Activated CD8-positive, alpha-beta T cell treated with anti-CD3 and anti-CD28 coated beads for 36 hours (primary cell): Measurements from ENCODE around the gene KRTAP12-4. TPM values are rescaled to one million over a fixed set of nuclear protein-coding genes. Genes with fewer than 3 reads are reported as not detected.

ENCODE experiments used
- ATAC-seq: fragments of 200-7000 bp; cut with Tn5 transposase; one replicate; pipeline ENCODE4 v1.10.0; 2021; ENCODE audit warnings: mild to moderate bottlenecking, moderate library complexity
- CTCF ChIA-PET: fragments of 350-600 bp; sonication (Branson Sonifier 250); formaldehyde crosslinking; loops from one replicate; lab custom pipeline; 2021; ENCODE audit warnings: antibody characterized with exemption; lab: Charles Lee
- POLR2A ChIA-PET: fragments of 350-600 bp; sonication (Branson Sonifier 250); formaldehyde crosslinking; loops from one replicate; lab custom pipeline; 2021; ENCODE audit warnings: antibody characterized with exemption; lab: Charles Lee
- DNase-seq: peaks from one replicate; pipeline ENCODE4 v3.0.0-alpha.2; 2020
- H3K27ac Mint-ChIP-seq: one replicate; pipeline ENCODE4 v1.8.0; 2021; ENCODE audit warnings: mild to moderate bottlenecking, mixed read lengths
- H3K27me3 Mint-ChIP-seq: one replicate; pipeline ENCODE4 v1.8.0; 2021; ENCODE audit warnings: mixed read lengths
- H3K36me3 Mint-ChIP-seq: one replicate; pipeline ENCODE4 v1.8.0; 2021; ENCODE audit warnings: low read depth, mixed read lengths
- H3K4me1 Mint-ChIP-seq: one replicate; pipeline ENCODE4 v1.8.0; 2021; ENCODE audit warnings: low read depth, mixed read lengths
- H3K4me3 Mint-ChIP-seq: one replicate; pipeline ENCODE4 v1.8.0; 2021; ENCODE audit warnings: mild to moderate bottlenecking, moderate library complexity, mixed read lengths
- H3K9me3 Mint-ChIP-seq: one replicate; pipeline ENCODE4 v1.8.0; 2021; ENCODE audit warnings: mixed read lengths
- CTCF ChIP-seq: fragments of 200-600 bp; IDR thresholded peaks from one replicate; pipeline ENCODE4 v1.8.0; 2022; ENCODE audit warnings: antibody characterized with exemption, mild to moderate bottlenecking
- intact Hi-C: fragments of 100-400 bp; cut with micrococcal nuclease; formaldehyde crosslinking; loops from one replicate; pipeline ENCODE4 v1.10.0; 2022
- total RNA-seq, 2 experiments: library from RNA; stranded (reverse); gene quantifications; one replicate each; pipeline ENCODE4 v1.2.3, GENCODE V29; 2021

The KRTAP12-4 gene
- total RNA-seq, 2 experiments from 2014 or later = not detected

GRCh38 chr21:44653656-44654575, 543 bp downstream of the KRTAP12-4 start:
- ChIA-PET CTCF (interaction anchor here (0.8 kb wide), 1 partner anchor 159 kb away, joined by 3 read pairs; no protein-coding TSS in a partner anchor), POLR2A (no interaction called here)
- Mint-ChIP-seq H3K36me3 (peaks cover 28% of the 10 kb centered on the region), H3K4me1 (peaks cover 49% of the 10 kb centered on the region), H3K9me3 (peaks cover 37% of the 10 kb centered on the region), H3K27me3 (no peaks in the 10 kb centered on the region), H3K27ac (peak overlapping the region; percentile 58), H3K4me3 (no peak overlapping the region)
- DNase-seq (peak; percentile 54), ATAC-seq (no peak)
- no peak for TF ChIP-seq CTCF
- intact Hi-C loops = no loop called here

GRCh38 chr21:44653123-44653522, 1.3 kb downstream of the KRTAP12-4 start:
- ATAC-seq (no peak), DNase-seq (no peak)
- intact Hi-C loops = no loop called here
- Mint-ChIP-seq H3K36me3 (peaks cover 25% of the 10 kb centered on the region), H3K27me3 (no peaks in the 10 kb centered on the region), H3K27ac (no peak overlapping the region), H3K4me1 (peaks cover 41% of the 10 kb centered on the region), H3K4me3 (no peak overlapping the region), H3K9me3 (peaks cover 37% of the 10 kb centered on the region)
- POLR2A ChIA-PET = no interaction called here
- no peak for TF ChIP-seq CTCF
- CTCF ChIA-PET = no interaction called here

- no peak for DNase-seq
- Mint-ChIP-seq H3K4me1 (peaks cover 28% of the 10 kb centered on the region), H3K9me3 (peaks cover 20% of the 10 kb centered on the region), H3K4me3 (no peak overlapping the region), H3K27me3 (no peaks in the 10 kb centered on the region), H3K36me3 (peaks cover 6% of the 10 kb centered on the region), H3K27ac (no peak overlapping the region)
- intact Hi-C loops = no loop called here
- POLR2A ChIA-PET = interaction anchor here (0.6 kb wide), 1 partner anchor 562 kb away, joined by 3 read pairs; no protein-coding TSS in a partner anchor
- no peak for ATAC-seq
- TF ChIP-seq CTCF = no peak
- CTCF ChIA-PET = no interaction called here
Observed at GRCh38 chr21:44650973-44651675, 3.3 kb downstream of the KRTAP12-4 start.

GRCh38 chr21:44650265-44650972, 4.0 kb downstream of the KRTAP12-4 start:
- intact Hi-C loops = no loop called here
- peaks cover 16% of the 10 kb centered on the region for H3K9me3 Mint-ChIP-seq
- TF ChIP-seq CTCF = no peak
- no peak for DNase-seq
- H3K4me3 Mint-ChIP-seq = no peak overlapping the region
- ATAC-seq = no peak
- ChIA-PET POLR2A (no interaction called here), CTCF (no interaction called here)
- no peak overlapping the region for H3K27ac Mint-ChIP-seq
- no peaks in the 10 kb centered on the region for H3K36me3 Mint-ChIP-seq
- no peaks in the 10 kb centered on the region for H3K27me3 Mint-ChIP-seq
- peaks cover 24% of the 10 kb centered on the region for H3K4me1 Mint-ChIP-seq
